ENCODE results near the gene TTC13.

The TTC13 gene

DNA sequence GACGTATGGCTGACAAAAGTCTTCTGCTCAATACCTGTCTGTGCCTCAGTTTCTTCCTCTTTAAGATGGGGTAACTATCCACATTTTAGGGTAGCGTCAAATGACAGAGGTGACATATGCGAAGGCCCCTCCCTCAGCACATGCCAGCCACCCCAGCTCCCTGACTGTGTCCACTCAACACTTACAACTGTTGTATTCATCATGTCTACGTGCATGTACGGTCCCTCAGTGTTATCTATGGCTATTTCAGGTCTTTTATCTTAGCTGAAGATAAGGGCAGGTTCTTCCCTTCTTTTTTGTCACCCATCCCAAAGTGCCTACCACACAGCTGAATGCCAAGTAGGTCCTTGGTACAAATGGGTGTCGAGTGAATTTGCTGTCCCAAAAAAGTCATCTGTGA is 102.0 kb downstream of the TTC13 start:
- DNase-seq (ENCODE audit: low read depth in 2 of 3, low spot score in 1 of 3) = no peak

DNA sequence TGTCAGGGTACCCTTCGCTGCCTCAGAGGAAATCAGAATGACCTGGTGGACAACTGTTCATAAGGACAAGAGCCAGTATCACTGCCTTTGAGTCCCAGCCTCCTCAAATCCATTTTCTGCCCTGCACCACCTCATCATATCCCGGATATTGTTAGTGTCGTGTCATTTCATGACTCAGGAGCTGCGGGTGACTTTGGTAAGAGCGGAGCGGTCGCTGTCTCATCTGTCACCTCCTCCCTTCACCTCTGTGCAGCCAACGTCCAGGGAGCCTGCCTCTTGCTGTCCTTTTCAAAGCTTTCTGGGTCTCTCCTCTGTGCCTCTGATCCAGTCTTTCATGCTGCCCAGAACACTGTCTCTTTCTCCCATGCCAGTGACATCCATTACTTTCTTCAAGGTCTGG is 103.3 kb downstream of the TTC13 start:
- DNase-seq (ENCODE audit: low read depth in 2 of 3, low spot score in 1 of 3) = no peak

DNA sequence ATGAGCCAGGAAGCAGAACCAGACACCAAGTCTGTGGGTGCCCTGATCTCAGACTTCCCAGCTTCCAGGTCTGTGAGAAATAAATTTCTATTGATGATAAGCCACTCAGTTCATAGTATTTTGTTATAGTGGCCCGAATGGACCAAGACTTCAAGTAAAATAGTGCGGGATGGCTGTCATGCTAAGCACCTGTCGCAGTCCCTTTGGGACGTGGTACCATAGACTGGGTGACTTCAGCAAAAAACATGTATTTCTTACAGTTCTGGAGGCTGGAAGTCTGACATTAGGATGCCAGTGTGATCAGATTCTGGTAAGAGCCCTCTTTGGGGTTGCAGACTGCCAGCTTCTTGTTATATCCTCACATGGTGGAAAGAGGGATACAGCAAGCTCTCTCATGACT is 107.7 kb downstream of the TTC13 start:
- no peak for DNase-seq (ENCODE audit: low read depth in 2 of 3, low spot score in 1 of 3)

DNA sequence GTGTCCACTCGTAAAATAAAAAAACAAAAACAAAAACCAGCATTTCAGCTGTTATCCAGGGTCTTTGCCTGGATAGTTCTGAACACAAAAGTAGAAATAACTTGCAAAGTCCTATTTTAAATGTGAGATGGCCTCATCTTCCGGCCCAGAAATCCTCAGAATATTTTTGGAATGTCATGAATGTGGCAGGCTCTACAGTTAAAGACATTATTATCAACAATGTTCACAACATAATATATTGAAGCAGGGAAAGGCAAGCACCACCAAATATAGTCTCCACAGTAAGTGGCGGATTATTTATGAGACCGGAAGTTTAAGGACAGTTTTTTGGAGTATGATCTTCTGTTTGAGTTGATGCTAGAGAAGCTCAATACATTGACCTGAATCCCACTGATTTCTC is 109.2 kb downstream of the TTC13 start:
- no peak for DNase-seq (ENCODE audit: low read depth in 2 of 3, low spot score in 1 of 3)

DNA sequence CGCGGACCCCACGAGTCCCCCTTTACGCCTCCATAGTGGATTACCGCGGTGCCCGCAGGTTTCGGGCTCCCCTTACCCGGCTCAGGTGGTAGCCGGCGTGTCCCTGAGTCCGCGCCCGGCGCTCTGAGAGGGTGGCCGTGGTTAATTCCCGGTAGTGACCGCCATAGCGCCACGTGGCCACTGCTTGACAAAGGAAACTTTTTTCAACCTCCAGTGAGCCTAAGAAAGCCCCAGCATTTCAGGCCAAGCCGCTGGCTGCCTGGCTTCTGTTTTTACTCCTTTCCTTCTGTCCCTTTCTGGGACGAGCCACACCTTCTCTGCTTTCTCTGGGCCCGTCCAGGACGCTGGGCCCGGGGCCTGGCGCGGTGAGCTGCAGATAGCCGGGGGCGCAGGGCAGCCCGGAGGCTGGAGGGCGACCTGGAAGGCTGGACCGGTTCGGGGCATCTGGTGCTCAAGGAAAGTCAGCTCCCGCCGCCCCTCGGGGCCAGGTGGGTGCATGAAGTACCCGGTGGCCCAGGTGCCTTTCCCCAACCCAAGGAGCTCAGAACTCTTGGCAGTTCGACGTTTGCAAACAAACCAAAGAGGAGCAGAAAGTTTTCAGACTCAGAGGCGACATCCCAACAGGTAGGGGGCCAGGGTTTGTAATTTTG is 109.8 kb downstream of the TTC13 start:
- DNase-seq (ENCODE audit: low read depth in 2 of 3, low spot score in 1 of 3) = peak in 1 of 3 donors; percentile 7

DNA sequence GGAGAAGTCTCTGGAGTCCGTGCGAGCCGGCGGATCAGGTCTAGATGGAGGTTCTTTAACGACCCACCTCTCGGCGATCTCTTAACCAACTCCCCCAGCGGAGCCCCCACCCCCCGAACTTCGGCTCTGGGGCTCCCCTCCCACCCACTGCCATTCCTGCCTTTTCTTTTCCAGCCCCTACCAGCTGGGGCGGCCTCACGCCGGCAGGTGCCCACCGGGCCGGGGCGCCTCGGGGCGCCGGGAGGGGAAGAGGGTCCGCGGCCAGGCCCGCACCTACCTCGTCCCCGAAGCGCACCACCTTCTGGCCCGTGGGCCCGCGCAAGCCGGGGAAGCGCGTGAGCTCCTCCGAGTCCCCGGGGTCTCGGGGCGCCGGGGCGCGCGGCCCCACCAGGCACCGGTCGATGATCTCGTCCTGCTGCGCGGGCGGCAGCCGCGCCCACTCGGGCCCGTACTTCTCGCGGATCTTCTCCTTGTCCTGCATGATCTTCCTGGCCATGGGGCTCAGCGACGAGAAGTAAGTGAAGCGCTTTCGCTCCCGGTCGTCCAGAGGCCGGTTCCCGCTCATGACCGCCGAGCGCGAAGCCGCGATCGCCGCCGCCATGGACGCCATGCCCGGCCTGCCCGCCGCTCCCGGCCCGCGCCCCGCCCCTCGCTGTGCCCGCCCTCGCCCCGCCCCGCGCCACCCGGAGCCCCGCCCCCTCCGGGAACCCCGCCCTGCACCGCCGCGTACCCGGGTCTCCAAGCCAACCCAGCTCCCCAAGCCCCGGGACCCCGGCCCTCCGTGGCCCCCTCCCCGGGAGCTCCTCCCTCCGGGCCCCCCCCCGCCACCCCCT is 110.5 kb downstream of the TTC13 start, which contains the start of gene C1orf198:
TSS of gene C1orf198 (minus strand) at position 619 of the 833 bp plus-strand sequence. CDS start at position 610, 9 bp downstream.
- peak; percentile 48 to 72 (median 66) for DNase-seq (ENCODE audit: low read depth in 2 of 3, low spot score in 1 of 3)

DNA sequence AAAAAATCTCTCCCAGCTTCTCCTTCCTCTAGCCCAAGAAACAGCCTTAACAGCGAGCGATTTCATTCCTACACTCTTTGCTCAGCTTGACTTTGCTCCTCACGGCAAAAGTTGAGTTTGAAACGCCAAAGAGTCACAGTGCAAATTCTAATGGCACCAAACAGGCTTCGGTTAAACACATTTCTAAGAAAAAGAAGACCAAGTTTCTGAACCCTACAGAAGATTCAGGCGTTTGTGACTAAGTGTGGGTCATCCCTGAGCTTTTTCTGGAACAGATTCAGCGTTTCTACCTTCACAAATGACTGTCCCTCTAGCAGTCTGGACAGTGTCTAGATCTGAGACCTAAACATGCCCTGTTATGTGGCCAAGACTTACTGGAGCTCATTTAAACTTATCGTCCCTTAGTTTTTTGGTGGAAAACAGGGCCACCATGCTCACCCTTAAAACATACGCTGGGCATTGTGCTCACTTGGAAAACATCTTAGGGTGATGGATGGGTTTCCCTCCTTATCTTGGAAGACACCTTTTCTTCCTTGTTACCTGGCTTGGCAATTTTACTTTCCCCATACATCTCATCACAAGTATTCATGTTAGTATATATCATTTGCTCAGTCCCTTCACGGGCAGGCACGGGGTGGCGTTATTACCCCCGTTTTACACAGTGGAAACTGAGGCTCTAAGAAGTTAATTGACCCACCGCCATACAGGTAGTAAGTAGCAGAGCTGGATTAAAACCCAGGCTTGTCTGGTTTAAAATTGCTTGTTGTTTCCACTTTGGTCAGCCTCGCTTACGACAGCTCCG is 111.4 kb downstream of the TTC13 start:
- DNase-seq (ENCODE audit: low read depth in 2 of 3, low spot score in 1 of 3) = no peak

DNA sequence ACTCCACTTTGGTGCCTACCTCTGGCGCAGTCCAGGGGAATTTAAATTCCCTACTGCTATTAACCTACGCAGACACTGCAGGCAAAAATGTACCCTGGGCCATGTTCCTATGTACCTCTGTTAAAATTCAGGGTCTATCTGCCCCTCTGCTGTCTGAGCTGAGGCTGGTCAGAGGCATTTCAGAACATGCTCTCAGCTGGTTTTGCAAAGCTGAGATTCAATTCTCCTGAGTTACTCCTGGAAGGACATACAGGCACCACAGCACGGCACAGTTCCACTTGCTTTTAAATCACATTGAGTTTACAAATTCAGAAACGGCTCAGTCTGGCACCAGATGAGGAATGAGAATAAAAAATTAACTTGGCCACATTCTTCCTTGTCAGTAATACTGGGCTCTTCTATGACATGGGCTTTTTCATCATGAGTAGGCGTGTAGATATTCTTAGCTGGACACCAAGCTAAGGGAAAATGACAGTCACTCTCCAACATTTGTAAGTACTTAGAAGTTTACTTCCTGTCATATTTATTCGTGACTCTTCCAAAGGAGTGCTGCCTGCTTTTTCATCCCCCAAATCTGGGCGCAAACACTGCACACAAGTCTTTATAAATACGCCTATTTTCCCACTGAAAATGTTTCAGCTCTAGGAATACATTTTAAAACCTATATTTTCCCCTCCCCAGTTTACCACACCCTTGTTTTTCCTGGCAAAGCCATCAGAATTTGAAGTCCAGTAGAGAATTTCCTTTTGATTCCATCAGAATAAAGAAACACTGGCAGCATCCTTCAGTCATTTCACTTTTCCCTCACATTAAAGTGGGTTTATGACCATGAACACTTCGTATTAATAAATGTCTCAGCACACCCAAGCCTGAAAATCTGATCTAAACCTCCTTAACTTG is 112.2 kb downstream of the TTC13 start:
- DNase-seq (ENCODE audit: low read depth in 2 of 3, low spot score in 1 of 3) = no peak

DNA sequence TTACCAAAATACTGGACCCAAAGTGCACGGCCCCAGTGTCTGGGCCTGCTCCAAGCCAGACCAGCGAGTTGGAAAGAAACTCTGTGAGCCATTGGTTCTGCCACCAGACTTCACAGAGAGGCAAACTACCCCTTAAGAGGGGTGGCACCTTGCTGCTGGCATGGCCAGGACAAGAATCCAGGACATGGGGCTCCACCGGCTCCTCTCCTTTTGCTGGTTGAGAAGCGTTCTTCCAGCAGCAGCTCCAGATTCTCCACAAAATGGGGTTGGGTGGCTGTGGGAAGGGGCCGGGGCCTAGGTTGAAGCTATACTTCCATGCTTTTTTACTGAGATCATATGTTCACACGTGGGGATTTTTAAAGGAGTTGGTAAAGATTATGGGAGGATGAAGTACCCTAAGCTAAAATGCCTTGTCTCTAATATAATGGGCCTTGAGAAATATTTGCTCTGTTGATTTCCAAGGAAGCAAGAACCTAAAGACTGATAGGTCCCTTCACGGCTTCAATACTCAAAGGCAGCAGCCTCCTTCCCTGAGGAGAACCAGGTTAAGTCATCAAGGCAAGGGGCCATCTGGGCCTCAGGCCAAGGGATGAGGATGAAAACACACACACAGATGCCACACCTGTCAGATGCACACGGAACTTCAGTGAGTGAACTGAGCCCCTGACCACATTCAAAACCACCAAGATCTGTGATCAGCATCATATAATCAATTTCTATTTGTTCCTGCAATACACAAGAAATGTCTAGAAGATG is 113.4 kb downstream of the TTC13 start:
- DNase-seq (ENCODE audit: low read depth in 2 of 3, low spot score in 1 of 3) = no peak

DNA sequence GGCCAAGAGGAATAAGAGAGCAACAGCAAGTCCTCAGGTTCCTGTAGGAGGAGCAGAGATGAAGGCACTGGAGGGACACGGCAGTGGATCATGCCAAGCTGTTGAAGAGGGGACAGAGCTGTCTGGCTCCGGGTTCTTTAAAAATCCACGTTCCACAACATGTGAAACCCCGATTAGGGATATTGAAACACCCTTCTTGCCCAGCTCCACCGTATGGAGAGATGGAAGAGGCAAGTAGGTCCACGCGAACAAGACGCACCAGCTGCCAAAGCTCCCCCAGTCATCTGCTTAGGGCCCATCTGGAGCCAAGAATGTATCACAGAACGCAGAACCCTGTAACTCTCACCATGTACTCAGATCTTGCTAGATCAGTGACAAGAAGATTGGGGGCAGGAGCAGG is 114.2 kb downstream of the TTC13 start:
- DNase-seq (ENCODE audit: low read depth in 2 of 3, low spot score in 1 of 3) = no peak

DNA sequence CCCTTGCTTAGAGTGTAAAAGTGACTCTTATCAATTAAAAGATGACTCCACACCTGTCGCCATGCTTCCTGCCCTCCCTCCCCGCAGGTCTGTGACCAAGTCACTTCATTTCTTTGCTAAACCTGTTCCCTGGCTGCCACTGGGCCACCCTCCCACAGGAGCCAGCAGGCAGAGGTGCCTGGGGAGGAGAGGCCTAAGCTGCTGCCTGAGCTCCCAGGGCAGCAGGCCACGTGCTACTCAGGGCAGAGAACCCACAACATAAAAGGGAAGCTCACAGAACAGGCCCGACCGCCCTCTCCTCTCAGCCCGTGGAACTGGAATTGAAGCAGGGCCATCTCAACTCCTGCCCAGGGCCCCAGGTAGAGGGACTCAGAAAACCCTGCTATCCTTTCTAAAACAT is 115.2 kb downstream of the TTC13 start:
- DNase-seq (ENCODE audit: low read depth in 2 of 3, low spot score in 1 of 3) = no peak

DNA sequence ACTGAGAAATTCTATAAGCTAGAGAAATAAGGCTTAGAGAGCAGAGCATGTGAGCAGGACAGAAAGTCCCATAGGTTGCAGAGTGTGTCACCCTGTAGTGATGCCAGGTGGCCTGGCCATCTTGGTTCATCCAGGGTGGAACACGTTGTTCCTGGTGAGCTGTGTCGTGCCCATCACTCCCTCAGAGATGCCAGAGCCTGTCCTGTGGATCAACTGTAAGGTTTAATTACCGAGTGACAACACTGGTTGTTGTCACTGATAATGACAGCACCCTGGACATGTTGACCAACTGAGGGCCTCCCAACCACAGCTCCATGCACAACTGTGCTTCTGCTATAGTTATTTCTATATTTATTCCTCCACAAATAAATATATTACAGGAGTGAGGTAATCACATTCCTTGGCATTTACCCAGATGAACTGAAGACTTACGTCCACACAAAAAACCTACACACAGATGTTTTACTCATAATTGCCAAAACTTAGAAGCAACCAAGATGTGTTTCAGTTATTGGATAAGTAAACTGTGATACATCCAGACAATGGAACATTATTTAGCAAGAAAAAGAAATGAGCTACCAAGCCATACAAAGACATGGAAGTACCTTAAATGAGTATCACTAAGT is 116.6 kb downstream of the TTC13 start:
- no peak for DNase-seq (ENCODE audit: low read depth in 2 of 3, low spot score in 1 of 3)

DNA sequence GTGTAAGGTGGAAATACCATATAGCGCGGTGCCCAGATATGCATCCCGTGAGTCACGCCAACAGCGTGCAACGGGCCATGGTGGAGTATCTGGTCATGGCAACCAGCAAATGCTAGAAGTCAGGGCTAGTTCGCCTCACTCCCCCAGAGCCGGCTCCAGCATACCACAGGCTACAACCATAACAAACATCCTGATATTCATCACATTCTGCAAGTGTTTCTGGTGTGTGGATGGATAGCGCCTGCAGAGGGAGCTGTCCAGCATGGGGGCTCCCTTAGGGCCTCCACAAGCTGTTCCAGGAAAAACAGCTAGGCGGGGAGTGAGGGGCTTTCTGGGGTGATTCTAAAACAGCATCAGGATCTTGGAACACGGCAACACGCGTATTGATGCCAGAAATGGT is 117.2 kb downstream of the TTC13 start:
- DNase-seq (ENCODE audit: low read depth in 2 of 3, low spot score in 1 of 3) = no peak

DNA sequence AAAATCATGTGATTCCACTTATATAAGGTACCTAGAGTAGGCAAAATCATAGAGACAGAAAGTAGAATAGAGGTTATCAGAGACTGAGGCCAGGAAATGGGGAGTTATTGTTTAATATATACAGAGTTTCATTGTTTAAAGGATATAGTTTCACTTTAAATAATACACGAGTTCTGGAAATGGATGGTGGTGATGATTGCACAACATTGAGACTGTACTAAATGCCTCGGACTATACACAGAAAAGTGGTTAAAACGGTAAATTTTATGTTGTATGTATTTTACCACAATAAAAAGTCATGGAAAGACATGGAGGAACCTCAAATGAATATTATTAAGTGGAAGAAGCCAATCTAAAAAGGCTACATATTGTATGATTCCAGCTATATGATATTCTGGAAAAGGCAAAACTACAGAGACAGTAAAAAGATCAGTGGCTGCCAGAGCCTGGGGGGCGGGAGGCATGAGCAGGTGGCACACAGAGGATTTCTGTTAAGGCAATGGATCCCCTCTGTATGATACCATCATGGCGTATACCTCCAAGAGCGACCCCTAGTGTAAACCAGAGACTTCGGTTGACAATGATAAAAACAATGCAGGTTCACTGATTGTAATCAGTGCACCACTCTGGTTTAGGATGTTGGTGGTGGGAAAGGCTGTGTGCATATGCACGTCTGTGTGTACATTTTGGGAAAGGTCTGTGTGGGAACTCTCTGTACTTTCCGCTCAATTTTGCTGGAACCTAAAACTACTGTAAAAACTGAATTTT is 117.9 kb downstream of the TTC13 start:
- no peak for DNase-seq (ENCODE audit: low read depth in 2 of 3, low spot score in 1 of 3)

DNA sequence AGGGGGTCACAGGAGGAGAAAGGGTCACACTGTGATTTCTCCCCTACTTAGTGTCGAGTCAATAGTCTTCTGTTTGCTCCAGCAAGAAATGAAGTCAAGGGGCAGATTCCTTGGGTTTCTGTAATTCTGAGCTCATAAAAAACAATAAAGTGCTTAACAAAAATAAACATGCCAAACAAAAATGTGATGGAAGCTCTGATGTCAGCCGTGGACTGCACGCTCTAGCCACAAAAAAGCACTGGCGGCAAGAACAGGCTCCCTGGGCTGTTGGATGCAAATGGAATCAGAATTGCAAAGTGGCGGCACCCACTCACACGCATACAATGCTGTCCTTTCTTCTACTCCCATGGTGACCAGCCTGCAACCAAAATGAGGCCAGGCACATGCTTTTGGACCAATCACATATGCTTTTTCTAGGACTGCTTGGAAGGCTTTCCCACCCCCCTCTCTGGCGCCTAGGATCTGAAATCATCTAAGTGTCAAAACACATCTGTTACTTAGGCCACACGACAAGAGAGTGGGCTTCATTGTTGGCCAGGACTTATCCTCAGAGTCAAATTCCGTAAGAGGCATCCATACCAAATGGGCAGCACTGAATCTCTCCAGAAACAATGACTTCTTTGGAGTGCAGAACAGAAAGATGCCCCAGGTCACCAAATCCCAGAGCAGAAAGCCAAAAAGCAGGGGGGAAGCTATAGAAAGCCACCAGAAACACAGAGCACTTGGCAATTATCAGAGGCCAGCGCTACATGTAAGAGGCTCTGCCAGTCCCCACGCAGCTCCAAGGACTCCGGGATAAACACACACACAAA is 119.5 kb downstream of the TTC13 start:
- DNase-seq (ENCODE audit: low read depth in 2 of 3, low spot score in 1 of 3) = no peak

DNA sequence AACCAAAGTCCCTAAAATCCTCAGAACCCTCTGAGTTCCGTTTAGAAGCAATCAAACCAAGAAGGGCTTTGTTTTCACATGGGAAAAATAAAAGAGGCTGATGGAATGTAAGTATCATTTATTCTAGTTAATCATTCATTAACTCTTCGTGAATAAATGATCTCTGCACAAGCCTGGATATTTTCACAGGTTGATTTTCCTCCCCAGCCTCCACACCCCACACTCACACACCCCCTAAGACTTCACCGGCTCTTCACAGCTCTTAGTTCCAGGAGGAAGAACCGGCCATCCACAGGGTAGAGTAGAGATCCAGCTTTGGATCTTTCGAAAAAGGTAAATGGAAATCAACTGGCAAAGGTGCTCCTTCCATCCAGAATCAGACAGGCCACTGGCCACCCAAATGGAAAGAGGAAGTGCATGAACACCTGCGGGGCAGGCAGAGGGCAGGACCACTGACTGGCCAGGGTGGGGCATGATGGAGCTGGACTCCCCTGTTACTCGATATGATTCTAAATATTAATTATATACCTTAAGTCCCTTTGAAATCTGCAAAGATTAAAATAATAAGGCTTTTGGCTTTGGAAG is 120.3 kb downstream of the TTC13 start:
- no peak for DNase-seq (ENCODE audit: low read depth in 2 of 3, low spot score in 1 of 3)

DNA sequence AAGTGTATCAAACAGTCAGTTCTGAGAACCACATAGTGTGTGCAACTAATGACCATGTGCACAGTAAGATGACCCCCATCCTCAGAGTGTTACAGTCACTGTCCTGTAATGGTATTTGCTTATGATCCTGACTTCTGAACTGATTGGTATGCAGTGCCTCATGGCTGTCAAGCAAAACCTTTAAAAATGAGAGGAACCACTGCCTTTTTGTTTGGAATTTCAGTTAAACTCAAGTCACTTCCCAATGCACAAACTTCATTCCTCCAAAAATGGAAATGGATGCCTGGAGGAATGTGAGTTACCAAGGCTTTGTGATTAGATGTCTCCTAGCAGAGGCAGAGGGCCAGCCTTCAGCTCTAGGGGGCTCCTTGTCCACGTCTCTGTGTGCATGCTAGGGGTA is 120.8 kb downstream of the TTC13 start:
- no peak for DNase-seq (ENCODE audit: low read depth in 2 of 3, low spot score in 1 of 3)

DNA sequence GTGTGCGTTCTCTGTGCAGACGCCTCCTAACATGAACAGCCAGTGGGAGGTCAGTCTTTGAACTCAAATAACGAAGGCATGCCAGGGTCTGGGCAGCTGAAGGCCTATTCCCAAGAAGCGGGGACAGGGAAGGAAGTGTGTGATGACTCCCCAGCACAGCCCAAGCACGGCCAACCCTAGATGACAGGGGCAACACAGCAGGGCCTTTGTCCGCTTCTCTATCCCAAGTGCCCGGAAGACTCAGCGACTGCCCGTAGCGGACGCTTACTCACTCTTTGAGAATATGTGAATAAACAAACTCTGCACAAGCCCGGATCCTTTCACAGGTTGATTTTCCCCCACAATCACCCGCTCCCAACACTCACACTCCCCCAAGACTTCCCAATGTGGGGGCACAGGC is 121.6 kb downstream of the TTC13 start:
- DNase-seq (ENCODE audit: low read depth in 2 of 3, low spot score in 1 of 3) = no peak

Measured in stimulated activated CD4-positive, alpha-beta T cell treated with anti-CD3 and anti-CD28 coated beads, Interleukin-12 subunit alpha, Interleukin-12 subunit beta, amount 100 ng/mL, for 48 hours (primary cell).